Right renal cortex interstitium (tissue), 3 donors: ENCODE measurements around the gene CREB5. TPM values are rescaled to one million over a fixed set of nuclear protein-coding genes. Genes with fewer than 3 reads are reported as not detected.
"Not testable (repeated sequence)": the region's sequence is repeated elsewhere in the genome, so short reads cannot be mapped to it uniquely, and the experiment has no call there.

Source experiments
- DNase-seq, 3 donors: peaks; one replicate each; pipeline ENCODE4 v3.0.0-alpha.2; 2013; ENCODE audit warnings: low read depth in 3 of 3, low spot score in 2 of 3
- polyA plus RNA-seq, 3 donors: library from polyadenylated mRNA; unstranded; fragments of 120-200 nt; gene quantifications; one replicate each; pipeline ENCODE4 v1.2.1, GENCODE V29; 2013; ENCODE audit not compliant: insufficient read length in 3 of 3

The CREB5 gene
- polyA plus RNA-seq, 3 donors: 6.3 to 12.2 (median 7.7) TPM

- no peak for DNase-seq
Measured at GRCh38 chr7:28539289-28539981, 127.1 kb downstream of the CREB5 start.

- no peak for DNase-seq
Measured at GRCh38 chr7:28542410-28542809, 130.1 kb downstream of the CREB5 start.

DNA sequence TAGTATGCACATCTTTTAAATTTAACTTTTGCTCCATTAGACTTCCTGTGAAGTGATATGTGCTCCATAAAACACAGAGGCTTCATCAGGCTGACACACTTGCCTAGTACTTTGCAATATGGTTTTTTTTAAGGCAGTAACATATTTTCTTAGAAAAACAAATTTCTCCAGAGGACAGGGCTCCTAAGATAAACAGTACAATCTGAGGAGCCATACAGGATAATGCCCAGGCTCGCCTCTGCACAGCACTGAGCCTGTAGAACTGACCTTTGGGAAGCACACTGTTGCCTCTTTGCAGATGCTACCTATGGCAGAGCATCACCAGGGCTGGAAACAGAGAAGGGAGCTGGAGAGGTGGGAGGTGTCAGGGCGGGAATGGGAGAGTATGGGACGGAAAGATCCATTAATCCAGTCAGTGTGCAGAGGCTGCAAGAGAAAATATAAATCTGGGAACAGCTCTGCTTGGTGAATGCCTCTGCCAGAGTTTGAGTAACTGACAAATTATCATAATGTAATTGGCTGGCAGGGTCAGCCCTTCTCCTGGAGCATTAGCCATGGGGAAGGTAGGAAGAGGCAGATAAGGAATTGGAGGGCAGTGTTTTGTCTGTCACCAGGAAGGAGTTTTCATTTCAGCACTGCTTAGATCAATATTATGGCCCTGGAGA, 132.3 kb downstream of the CREB5 start:
- DNase-seq: no peak

GRCh38 chr7:28546067-28546466, 133.7 kb downstream of the CREB5 start:
- DNase-seq: no peak

GRCh38 chr7:28547115-28547514, 134.8 kb downstream of the CREB5 start:
- DNase-seq: no peak

DNA sequence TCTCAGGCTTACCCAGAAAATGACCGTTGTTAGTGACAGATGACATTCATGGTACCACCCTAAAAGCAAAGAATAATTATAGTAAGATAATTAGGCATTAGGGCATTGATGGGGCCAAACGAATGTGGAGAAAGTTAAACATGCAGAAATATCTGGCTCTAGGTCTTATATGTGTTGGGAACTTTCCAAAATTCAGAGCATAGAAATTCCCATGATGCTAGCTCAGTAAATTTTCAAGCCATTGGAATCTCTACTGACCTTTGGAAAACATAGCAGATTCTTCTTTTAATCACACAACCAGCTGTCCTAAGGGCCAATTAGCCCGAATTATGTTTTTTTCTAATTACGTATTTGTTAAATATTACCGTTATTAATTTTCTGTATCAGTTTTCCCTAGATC, 136.1 kb downstream of the CREB5 start:
- no peak for DNase-seq

DNA sequence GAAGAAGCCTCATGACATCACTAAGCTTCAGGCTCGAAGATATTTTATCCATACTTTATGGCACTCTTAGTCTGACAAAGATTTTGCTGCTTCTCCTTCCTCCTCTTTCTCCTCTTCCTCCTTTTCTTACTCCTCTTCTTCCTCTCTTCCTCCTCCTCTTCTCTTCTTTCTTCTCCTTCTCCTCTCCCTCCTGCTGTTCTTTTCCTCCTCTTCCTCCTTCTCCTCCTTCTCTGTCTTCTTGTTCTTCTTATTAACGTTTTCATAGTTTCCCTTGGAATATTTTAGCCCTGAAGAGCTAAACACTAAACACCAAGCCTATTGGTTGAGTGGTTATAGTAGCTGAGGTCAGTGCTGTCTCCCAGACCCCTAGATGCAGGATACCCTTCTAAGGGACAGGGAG, 137.7 kb downstream of the CREB5 start:
- no peak for DNase-seq

- DNase-seq: no peak
Measured at GRCh38 chr7:28550580-28551186, 138.4 kb downstream of the CREB5 start.

DNA sequence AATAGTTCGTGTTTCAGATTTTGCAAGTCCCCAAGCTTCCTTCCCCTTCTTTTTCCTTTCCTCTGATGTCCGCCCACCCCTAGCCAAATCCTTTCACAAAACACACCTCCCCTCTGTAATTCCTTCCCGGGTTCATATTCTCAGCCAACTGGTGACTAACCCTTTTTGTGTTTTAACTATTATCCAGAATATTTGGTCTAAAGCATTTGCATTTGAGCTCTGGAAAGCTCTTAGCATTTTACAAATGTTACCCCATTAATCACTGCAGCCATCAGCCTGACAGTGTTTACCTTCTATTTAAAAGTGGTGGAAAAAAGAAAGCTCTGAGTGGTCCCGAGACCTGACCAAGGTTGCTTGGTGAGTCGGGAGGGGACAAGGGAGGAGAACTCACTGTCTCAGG, 139.0 kb downstream of the CREB5 start:
- DNase-seq: no peak

DNA sequence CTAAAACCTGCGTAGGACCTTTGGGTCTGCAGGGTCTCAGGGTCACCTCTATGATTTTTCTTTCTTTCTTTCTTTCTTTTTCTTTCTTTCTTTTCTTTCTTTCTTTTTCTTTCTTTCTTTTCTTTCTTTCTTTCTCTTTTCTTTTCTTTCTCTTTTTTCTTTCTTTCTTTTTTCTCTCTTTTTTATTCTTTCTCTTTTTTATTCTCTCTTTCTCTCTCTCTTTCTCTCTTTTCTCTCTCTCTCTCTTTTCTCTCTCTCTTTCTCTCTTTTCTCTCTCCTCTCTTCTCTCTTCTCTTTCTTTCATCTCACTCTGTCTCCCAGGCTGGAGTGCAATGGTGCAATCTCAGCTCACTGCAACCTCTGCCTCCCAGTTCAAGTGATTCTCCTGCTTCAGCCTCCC, 139.4 kb downstream of the CREB5 start:
- DNase-seq: not testable (repeated sequence)

- no peak for DNase-seq
Measured at GRCh38 chr7:28554802-28555471, 142.6 kb downstream of the CREB5 start.

DNA sequence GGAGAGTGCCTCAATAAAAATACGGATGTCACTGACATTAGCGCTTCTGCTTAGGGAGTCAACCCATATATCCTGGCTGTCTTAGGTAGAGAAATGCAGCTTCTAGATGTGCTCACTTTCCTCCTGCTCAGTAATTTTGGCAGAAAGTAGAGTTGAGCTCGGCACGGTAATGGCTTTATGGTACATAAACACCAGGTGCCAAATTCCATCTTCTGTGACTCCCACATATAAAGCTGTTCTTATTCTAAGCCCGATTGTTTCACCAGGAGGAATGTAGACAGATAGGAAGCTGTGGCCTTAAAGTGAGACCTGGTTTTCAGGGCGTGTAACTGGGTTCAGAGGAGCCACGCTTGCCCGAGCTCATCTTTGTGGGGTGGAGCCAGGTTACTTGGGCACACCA, 143.7 kb downstream of the CREB5 start:
- DNase-seq: no peak

- no peak for DNase-seq
Measured at GRCh38 chr7:28556671-28557070, 144.4 kb downstream of the CREB5 start.

DNA sequence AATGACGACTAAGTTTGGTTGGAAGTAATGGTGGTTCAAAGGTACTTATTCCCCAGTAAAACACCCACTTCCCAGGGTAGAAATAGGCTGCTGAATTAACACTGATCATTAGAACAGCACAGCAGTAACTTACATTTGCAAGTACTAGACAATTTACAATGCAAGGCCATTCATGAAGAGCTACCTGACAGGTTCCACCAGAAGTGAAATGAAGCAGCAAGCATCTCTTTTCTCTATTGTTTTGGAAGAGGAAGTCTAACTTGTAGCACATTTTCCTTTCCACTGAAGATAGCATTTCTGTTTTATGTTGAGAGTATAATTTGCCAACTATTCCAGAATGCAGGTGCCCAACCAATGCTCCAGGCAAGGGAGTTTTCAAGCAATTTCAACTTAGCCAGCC, 145.9 kb downstream of the CREB5 start:
- no peak for DNase-seq

GRCh38 chr7:28560767-28561166, 148.4 kb downstream of the CREB5 start:
- DNase-seq: no peak

- DNase-seq: no peak
Measured at GRCh38 chr7:28564033-28564432, 151.7 kb downstream of the CREB5 start.

- no peak for DNase-seq
Measured at GRCh38 chr7:28564755-28565374, 152.5 kb downstream of the CREB5 start.

- DNase-seq: no peak
Measured at GRCh38 chr7:28565980-28566379, 153.7 kb downstream of the CREB5 start.

GRCh38 chr7:28570113-28570969, 158.0 kb downstream of the CREB5 start:
- DNase-seq: no peak

- no peak for DNase-seq
Measured at GRCh38 chr7:28570970-28571288, 158.6 kb downstream of the CREB5 start.
